HUES48 (cell line): ENCODE measurements around the gene TBC1D22A.

Experiments
- H3K27ac ChIP-seq: one replicate; pipeline ENCODE4 v1.7.0; 2013; ENCODE audit warnings: low read depth, low read length, inconsistent platforms
- H3K27me3 ChIP-seq: 2 replicates; pipeline ENCODE4 v1.6.1; 2013; ENCODE audit warnings: mild to moderate bottlenecking, low read length; ENCODE audit not compliant: control insufficient read depth, insufficient read depth
- H3K36me3 ChIP-seq: 2 replicates; pipeline ENCODE4 v1.6.1; 2013; ENCODE audit warnings: low read length; ENCODE audit not compliant: control insufficient read depth, insufficient read depth
- H3K4me1 ChIP-seq: 2 replicates; pipeline ENCODE4 v1.6.1; 2013; ENCODE audit warnings: mild to moderate bottlenecking, low read length; ENCODE audit not compliant: control insufficient read depth, insufficient read depth
- H3K4me3 ChIP-seq: 2 replicates; pipeline ENCODE4 v1.5.1; 2013; ENCODE audit warnings: mild to moderate bottlenecking, low read depth, low read length
- H3K9ac ChIP-seq: 2 replicates; pipeline ENCODE4 v1.6.1; 2013; ENCODE audit warnings: mild to moderate bottlenecking, low read depth, low read length, moderate library complexity
- H3K9me3 ChIP-seq: 2 replicates; pipeline ENCODE4 v1.6.1; 2013; ENCODE audit warnings: low read length; ENCODE audit not compliant: control insufficient read depth, insufficient read depth

The TBC1D22A gene

GRCh38 chr22:47050401-47051051, 288.1 kb downstream of the TBC1D22A start:
- Histone ChIP-seq H3K4me1 (no peaks in the 10 kb centered on the region), H3K4me3 (no peak overlapping the region), H3K9me3 (no peaks in the 10 kb centered on the region), H3K9ac (no peak overlapping the region), H3K27ac (no peak overlapping the region), H3K36me3 (no peaks in the 10 kb centered on the region), H3K27me3 (no peaks in the 10 kb centered on the region)

DNA sequence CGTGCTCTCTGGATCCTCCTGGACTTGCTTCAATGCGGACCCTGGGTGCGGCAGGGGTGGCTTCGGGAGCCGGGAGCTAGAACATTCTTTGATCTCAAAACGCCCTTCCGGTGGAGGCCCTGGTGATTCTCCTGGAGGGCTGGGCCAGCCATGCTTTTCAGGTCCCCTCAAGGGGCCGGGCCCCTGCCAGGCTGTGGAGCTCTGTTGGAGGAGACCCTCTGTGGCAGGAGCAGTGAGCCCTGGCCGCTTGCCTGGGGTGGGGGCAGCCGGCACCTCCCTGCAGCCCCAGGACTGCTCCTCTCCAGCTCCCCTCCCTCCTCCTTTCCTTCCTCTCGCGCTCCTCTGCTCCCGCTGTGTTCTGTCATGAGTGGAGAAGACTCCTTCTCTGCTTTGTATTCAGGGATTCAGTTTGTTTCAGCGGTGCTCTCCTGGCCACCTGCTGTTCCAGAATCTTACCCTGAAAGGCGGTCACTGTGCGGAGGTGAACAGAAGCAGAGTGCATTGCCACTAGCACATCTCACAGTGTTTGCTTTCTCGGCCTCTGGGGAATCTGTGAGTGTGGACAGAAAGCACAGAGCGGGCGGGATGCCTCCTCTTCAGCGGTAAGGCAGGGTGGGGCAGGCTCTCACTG, 289.1 kb downstream of the TBC1D22A start:
- H3K36me3 ChIP-seq, result no peaks in the 10 kb centered on the region
- no peak overlapping the region for H3K27ac ChIP-seq
- no peaks in the 10 kb centered on the region for H3K9me3 ChIP-seq
- no peaks in the 10 kb centered on the region for H3K4me1 ChIP-seq
- no peak overlapping the region for H3K9ac ChIP-seq
- H3K4me3 ChIP-seq, result no peak overlapping the region
- no peaks in the 10 kb centered on the region for H3K27me3 ChIP-seq

DNA sequence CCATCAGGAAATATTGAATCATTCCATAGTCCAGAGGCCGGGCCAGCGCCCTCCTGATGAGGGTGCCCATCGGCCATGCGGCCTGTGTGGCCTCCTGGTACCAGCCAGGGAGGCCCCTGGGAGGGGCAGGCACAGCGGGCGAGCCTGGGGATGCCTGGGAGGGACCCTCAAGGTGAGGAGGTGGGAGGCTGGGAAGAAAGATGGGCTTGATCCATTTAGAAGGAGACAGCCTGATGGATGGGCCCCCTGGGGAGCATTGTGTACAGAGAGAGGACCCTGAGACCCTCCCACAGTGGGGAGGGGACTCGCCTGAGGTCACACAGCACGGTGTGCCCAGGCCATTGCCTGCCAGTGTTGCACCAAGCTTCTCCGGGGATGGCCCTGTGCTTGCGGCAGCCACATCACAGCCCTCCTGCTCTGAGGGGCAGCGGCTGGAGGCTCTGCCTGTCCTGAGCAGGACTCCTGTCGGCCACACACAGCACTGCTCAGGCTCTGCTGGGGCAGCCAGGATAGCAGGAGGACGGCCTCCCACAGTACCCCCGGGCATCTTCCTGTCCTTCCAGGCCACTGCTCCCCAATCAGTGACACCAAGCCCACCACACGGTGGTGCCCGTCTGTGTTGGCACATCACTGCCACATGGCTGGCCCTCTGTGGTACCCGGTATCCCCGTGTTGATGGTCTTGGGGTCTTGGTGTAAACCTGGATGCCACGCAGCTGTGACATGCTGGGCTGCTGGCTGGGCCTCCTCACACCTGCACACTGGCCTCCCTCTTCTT, 290.0 kb downstream of the TBC1D22A start:
- H3K27me3 ChIP-seq, result no peaks in the 10 kb centered on the region
- H3K4me3 ChIP-seq, result no peak overlapping the region
- no peaks in the 10 kb centered on the region for H3K4me1 ChIP-seq
- H3K27ac ChIP-seq, result no peak overlapping the region
- no peaks in the 10 kb centered on the region for H3K9me3 ChIP-seq
- no peaks in the 10 kb centered on the region for H3K36me3 ChIP-seq
- H3K9ac ChIP-seq, result no peak overlapping the region

DNA sequence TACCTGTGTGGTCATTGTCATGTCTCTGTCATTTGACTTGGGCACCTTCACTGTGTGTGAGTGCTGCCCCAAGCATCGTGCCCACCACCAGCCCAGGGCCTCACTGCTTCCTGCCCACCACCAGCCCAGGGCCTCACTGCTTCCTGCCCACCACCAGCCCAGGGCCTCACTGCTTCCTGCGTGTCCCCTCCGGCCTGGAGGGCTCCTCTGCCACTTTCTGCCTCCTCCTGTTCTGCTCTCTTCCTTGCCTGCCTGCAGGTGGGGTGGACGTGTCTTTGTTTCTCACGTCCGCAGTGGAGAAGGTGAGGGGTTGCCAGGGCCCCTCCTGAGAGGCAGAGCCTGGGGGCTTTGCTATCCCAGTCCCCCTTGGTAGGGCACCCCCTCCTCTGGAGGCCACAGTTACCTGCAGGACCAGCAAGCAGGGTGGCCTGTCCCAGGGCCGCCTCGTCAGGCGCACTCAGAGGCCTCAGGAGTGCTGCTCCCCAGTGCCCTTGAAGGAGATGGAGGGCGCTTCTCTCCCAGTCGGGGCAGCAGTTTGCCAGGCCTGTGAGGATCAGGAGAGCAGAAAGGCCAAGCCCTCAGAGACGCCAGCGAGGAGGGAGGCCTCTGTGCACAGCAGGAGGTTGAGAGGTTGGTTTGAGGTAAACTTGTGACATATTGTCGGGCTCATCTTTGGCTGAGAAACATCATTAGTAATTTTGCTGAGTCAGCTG, 290.7 kb downstream of the TBC1D22A start:
- Histone ChIP-seq H3K4me1 (no peaks in the 10 kb centered on the region), H3K27ac (no peak overlapping the region), H3K4me3 (no peak overlapping the region), H3K27me3 (no peaks in the 10 kb centered on the region), H3K9ac (no peak overlapping the region), H3K9me3 (no peaks in the 10 kb centered on the region), H3K36me3 (no peaks in the 10 kb centered on the region)

DNA sequence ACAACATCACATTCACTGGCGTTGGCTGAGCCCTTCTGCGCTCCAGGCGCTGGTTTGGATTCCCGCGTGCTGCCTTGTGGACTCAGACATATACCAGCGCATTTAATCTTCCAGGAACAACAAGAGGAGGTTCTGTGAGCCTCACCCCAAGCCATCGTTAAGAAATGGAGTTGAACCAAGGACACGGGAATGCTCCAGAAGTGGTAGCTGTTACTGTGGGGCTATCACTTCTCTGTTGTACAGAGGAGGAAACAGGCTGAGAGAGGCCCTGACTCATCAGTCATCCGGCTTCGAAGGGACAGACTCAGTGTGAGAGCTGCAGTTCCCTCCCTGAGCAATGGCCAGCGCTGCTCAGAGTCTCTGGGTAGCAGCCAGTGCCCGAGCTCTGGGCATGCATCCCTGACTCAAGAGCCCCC, 291.3 kb downstream of the TBC1D22A start:
- Histone ChIP-seq H3K9ac (no peak overlapping the region), H3K9me3 (no peaks in the 10 kb centered on the region), H3K27ac (no peak overlapping the region)

DNA sequence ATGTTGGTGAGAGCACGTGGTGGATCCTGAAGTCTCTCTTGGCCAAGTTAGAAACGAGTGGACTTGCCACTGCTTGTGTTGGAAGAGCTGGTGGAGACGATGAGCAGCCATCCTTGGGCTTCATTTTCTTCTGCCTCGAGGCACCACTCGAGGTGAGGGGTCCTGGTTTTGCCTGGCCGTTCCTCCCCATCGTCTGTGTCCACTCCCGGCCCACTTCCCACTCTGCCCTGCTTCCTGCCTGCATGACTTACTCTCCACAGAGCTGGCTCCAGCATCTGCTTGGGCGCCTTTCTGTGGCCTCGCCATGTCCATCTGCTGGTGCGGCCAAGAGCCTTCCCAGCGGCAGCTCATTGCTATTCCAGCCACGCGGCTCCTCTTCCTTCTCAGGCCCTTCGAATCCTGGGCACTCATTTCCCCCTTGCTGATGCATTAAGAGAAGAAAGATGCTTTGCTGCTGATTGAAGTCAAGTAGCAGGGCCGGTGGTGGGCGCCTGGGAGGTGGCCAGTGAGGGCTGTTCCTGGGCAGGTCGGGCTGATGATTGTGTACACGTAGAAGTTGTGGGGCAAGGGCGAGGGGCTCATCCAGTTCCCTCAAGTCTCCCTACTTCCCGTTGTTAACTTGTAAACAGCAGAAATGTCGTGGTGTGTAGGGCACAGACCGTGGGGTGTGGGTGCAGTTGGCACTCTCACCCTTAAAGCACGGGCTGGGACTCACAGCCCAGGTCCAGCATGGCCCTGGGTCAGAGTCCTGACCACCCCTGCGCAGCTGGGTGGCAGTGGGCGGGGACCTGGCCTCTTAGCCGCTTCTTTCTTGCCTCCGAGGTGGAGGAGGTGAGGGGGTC, 292.0 kb downstream of the TBC1D22A start:
- H3K9ac ChIP-seq, result no peak overlapping the region
- H3K4me3 ChIP-seq, result no peak overlapping the region
- H3K27me3 ChIP-seq, result no peaks in the 10 kb centered on the region
- no peaks in the 10 kb centered on the region for H3K4me1 ChIP-seq
- H3K9me3 ChIP-seq, result no peaks in the 10 kb centered on the region
- H3K36me3 ChIP-seq, result no peaks in the 10 kb centered on the region
- no peak overlapping the region for H3K27ac ChIP-seq

More for the DNA sequence above, 291.3 kb downstream of the TBC1D22A start:
- Histone ChIP-seq H3K4me3 (no peak overlapping the region), H3K4me1 (no peaks in the 10 kb centered on the region), H3K36me3 (no peaks in the 10 kb centered on the region), H3K27me3 (no peaks in the 10 kb centered on the region)

GRCh38 chr22:47055073-47055355, 292.6 kb downstream of the TBC1D22A start:
- Histone ChIP-seq H3K36me3 (no peaks in the 10 kb centered on the region), H3K4me1 (no peaks in the 10 kb centered on the region), H3K9me3 (no peaks in the 10 kb centered on the region), H3K27me3 (no peaks in the 10 kb centered on the region), H3K9ac (no peak overlapping the region), H3K27ac (no peak overlapping the region), H3K4me3 (no peak overlapping the region)

DNA sequence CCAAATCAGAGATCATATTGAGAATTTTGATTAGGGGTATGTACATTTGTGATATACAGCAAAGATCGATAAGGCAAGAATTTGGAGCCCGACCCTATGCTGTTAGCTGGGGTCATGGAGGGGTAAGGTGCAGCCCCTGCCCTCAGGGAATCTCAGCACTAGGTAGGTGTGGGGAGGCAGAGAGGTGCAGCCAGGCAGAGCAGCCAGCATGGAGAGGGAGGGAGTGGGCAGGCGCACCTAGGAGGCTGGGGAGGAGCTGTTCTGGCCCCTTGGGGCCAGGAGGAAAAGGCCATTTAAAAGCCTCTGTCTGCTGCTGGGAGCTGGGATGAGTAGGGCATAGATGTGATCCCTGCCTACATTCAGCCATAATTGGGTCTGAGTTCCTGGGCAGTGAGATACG, 293.0 kb downstream of the TBC1D22A start:
- no peaks in the 10 kb centered on the region for H3K36me3 ChIP-seq
- no peaks in the 10 kb centered on the region for H3K4me1 ChIP-seq
- H3K4me3 ChIP-seq, result no peak overlapping the region
- H3K9me3 ChIP-seq, result no peaks in the 10 kb centered on the region
- no peak overlapping the region for H3K9ac ChIP-seq
- H3K27me3 ChIP-seq, result no peaks in the 10 kb centered on the region
- H3K27ac ChIP-seq, result no peak overlapping the region

DNA sequence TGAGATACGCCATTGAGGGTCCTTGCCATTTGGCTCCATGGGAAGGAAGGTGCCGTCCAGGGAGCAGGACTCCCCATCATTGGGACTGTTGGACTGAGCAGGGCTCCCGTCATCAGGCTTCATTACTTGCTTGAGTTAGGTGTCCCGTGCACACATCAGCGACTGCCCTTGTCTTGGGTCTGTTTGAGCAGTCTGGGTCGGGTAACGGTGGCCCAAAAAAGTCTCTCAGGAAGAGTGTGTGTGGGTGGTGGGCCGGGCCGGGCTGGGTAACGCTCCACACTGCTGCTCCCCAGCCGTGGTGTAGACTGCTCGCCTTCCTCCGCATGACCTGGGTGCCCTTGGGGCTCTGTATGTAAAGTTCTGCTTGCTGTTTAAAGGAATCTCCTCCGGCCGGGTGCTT, 293.5 kb downstream of the TBC1D22A start:
- Histone ChIP-seq H3K9me3 (no peaks in the 10 kb centered on the region), H3K4me3 (no peak overlapping the region), H3K4me1 (no peaks in the 10 kb centered on the region), H3K36me3 (no peaks in the 10 kb centered on the region), H3K27ac (no peak overlapping the region), H3K9ac (no peak overlapping the region), H3K27me3 (no peaks in the 10 kb centered on the region)

DNA sequence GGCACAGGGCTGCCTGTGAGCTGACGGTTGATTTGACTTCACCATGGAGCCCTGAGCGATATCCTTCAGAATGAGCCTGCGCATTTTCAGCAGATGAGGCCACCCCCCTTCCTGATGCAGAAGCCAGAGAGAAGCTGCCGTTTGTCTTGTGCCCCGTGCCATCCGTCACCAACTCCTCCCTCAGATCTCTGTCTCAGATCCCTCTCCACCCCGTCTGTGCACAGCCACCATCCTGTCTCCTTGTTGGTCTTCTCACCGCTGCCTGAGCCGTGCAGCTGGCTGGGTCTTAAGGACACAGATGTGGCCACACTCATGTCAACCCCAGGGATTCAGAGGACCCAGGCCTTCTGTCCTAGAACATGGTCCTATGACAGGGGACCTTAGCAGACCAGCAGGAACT, 293.9 kb downstream of the TBC1D22A start:
- H3K4me1 ChIP-seq, result no peaks in the 10 kb centered on the region
- H3K27ac ChIP-seq, result no peak overlapping the region
- H3K4me3 ChIP-seq, result no peak overlapping the region
- H3K36me3 ChIP-seq, result 0 out of 2 replicates have a peak, but pooled peaks cover 2% of the 10 kb centered on the region
- H3K9ac ChIP-seq, result no peak overlapping the region
- H3K9me3 ChIP-seq, result no peaks in the 10 kb centered on the region
- no peaks in the 10 kb centered on the region for H3K27me3 ChIP-seq
